Prostate gland (tissue), 2 donors: ENCODE results near the gene GRIA3.

Experiments used
- CTCF ChIP-seq, 4 experiments: fragments of 200-600 bp in 2 of 4; fragments of 450-650 bp in 2 of 4; sonication (generic) in 2 of 4; IDR thresholded peaks; 1 replicate in 3 of 4; 2 replicates in 1 of 4; pipeline ENCODE4 v1.5.1; 2016 to 2019; ENCODE audit warnings: antibody characterized with exemption in 4 of 4, mild to moderate bottlenecking in 2 of 4, moderate library complexity in 2 of 4
- POLR2A ChIP-seq: fragments of 450-650 bp; IDR thresholded peaks from one replicate; pipeline ENCODE4 v1.6.1; 2016; ENCODE audit warnings: antibody characterized with exemption, mild to moderate bottlenecking
- POLR2AphosphoS5 ChIP-seq: sonication (generic); formaldehyde crosslinking; IDR thresholded peaks from one replicate; pipeline ENCODE4 v1.6.1; 2017; ENCODE audit warnings: antibody characterized with exemption

GRCh38 chrX:123210252-123210651, 26.2 kb downstream of the GRIA3 start:
- TF ChIP-seq POLR2AphosphoS5 = no peak
- TF ChIP-seq CTCF (IDR thresholded peaks at IDR 0.05) = no peak
- no peak for TF ChIP-seq POLR2A
